CD4-positive, CD25-positive, alpha-beta regulatory T cell (primary cell): ENCODE measurements around the gene SOWAHA. TPM values are rescaled to one million over a fixed set of nuclear protein-coding genes. Genes with fewer than 3 reads are reported as not detected.
A peak's percentile ranks its signal among the peaks of the same experiment; 100 is the strongest.

Source experiments
- ATAC-seq, 2 donors: fragments of 150-1000 bp; cut with Tn5 transposase; one replicate each; pipeline ENCODE4 v1.10.0; 2021; ENCODE audit warnings: low read depth in 2 of 2, moderate number of reproducible peaks in 2 of 2, moderate library complexity in 1 of 2
- DNase-seq, 3 donors: peaks; one replicate each; pipeline versions ENCODE4 v3.0.0 to v3.0.0-alpha.2; 2012 to 2022; ENCODE audit warnings: mixed read lengths in 1 of 3
- H3K27ac ChIP-seq: one replicate; pipeline ENCODE4 v1.7.0; 2013; ENCODE audit warnings: mild to moderate bottlenecking, low read length; ENCODE audit not compliant: insufficient read depth, poor library complexity, severe bottlenecking
- H3K27me3 ChIP-seq: one replicate; pipeline ENCODE4 v1.7.0; 2013; ENCODE audit warnings: low read length; ENCODE audit not compliant: control insufficient read depth, insufficient read depth
- H3K36me3 ChIP-seq: one replicate; pipeline ENCODE4 v1.7.0; 2013; ENCODE audit warnings: mild to moderate bottlenecking, low read length, moderate library complexity; ENCODE audit not compliant: control insufficient read depth, insufficient read depth
- H3K4me1 ChIP-seq: 2 replicates; pipeline ENCODE4 v1.7.0; 2013; ENCODE audit warnings: mild to moderate bottlenecking, low read length; ENCODE audit not compliant: insufficient read depth, control insufficient read depth, poor library complexity, severe bottlenecking
- H3K4me3 ChIP-seq: one replicate; pipeline ENCODE4 v1.7.0; 2013; ENCODE audit warnings: low read depth, mild to moderate bottlenecking, low read length, moderate library complexity
- H3K9me3 ChIP-seq, 2 experiments: 1 replicate in 1 of 2; 2 replicates in 1 of 2; pipeline ENCODE4 v1.7.0; 2013; ENCODE audit warnings: low read length in 2 of 2, mild to moderate bottlenecking in 1 of 2, moderate library complexity in 1 of 2; ENCODE audit not compliant: control insufficient read depth in 2 of 2
- H3K27ac Mint-ChIP-seq, 3 donors: one replicate each; pipeline ENCODE4 v1.8.0; 2020 to 2022; ENCODE audit warnings: mild to moderate bottlenecking in 3 of 3, mixed read lengths in 3 of 3, moderate library complexity in 2 of 3
- H3K27me3 Mint-ChIP-seq: one replicate; pipeline ENCODE4 v1.8.0; 2022; ENCODE audit warnings: mild to moderate bottlenecking, mixed read lengths
- H3K36me3 Mint-ChIP-seq: one replicate; pipeline ENCODE4 v1.8.0; 2020; ENCODE audit warnings: mixed read lengths
- H3K4me1 Mint-ChIP-seq, 4 donors: one replicate each; pipeline ENCODE4 v1.8.0; 2020 to 2022; ENCODE audit warnings: mixed read lengths in 4 of 4, mild to moderate bottlenecking in 1 of 4
- H3K4me3 Mint-ChIP-seq, 4 donors: one replicate each; pipeline ENCODE4 v1.8.0; 2020 to 2022; ENCODE audit warnings: mild to moderate bottlenecking in 4 of 4, mixed read lengths in 4 of 4, moderate library complexity in 3 of 4
- H3K9me3 Mint-ChIP-seq, 7 donors: one replicate each; pipeline ENCODE4 v1.8.0; 2020 to 2022; ENCODE audit warnings: mixed read lengths in 7 of 7, mild to moderate bottlenecking in 3 of 7, moderate library complexity in 2 of 7
- polyA plus RNA-seq, 4 donors: library from polyadenylated mRNA; unstranded; fragments of 300-500 nt; fragmentation: Illumina TruSeq; gene quantifications; one replicate each; pipeline ENCODE4 v1.2.3, GENCODE V29; 2021
- total RNA-seq: library from RNA; stranded (reverse); gene quantifications from one replicate; pipeline ENCODE4 v1.2.3, GENCODE V29; 2022

The SOWAHA gene
- total and polyA plus RNA-seq, 5 donors from 2014 or later: not detected

- peaks cover 64% of the 10 kb centered on the region for H3K27me3 Mint-ChIP-seq
- peaks cover 0 to 3% (median 0%) of the 10 kb centered on the region in 4 donors for H3K4me1 Mint-ChIP-seq
- H3K4me1 ChIP-seq: no peaks in the 10 kb centered on the region
- H3K36me3 Mint-ChIP-seq: no peaks in the 10 kb centered on the region
- no peaks in the 10 kb centered on the region for H3K9me3 Mint-ChIP-seq
- H3K27ac ChIP-seq: no peak overlapping the region
- no peaks in the 10 kb centered on the region for H3K36me3 ChIP-seq
- DNase-seq (no peak), ATAC-seq (no peak)
- peaks cover 11% of the 10 kb centered on the region for H3K27me3 ChIP-seq
- no peak overlapping the region for H3K4me3 ChIP-seq
- H3K4me3 Mint-ChIP-seq: no peak overlapping the region
- no peaks in the 10 kb centered on the region for H3K9me3 ChIP-seq
- H3K27ac Mint-ChIP-seq: no peak overlapping the region
These were observed 23.9 kb upstream of the SOWAHA start for GRCh38 chr5:132788990-132789886.

- H3K27ac ChIP-seq: no peak overlapping the region
- H3K9me3 ChIP-seq: no peaks in the 10 kb centered on the region
- H3K36me3 ChIP-seq: no peaks in the 10 kb centered on the region
- Mint-ChIP-seq H3K27ac (peak overlapping the region in 1 of 3 donors; percentile 54), H3K9me3 (no peaks in the 10 kb centered on the region), H3K4me3 (peak overlapping the region in 1 of 4 donors; percentile 62), H3K36me3 (no peaks in the 10 kb centered on the region), H3K4me1 (no peaks in the 10 kb centered on the region), H3K27me3 (peaks cover 57% of the 10 kb centered on the region)
- ATAC-seq: no peak
- no peak overlapping the region for H3K4me3 ChIP-seq
- H3K4me1 ChIP-seq: no peaks in the 10 kb centered on the region
- DNase-seq: no peak
- H3K27me3 ChIP-seq: peaks cover 7% of the 10 kb centered on the region
These were observed 22.8 kb upstream of the SOWAHA start for GRCh38 chr5:132790201-132790865.

GRCh38 chr5:132791026-132791425 lies 22.1 kb upstream of the SOWAHA start:
- no peak overlapping the region for H3K27ac Mint-ChIP-seq

GRCh38 chr5:132797651-132798050 lies 15.5 kb upstream of the SOWAHA start:
- no peaks in the 10 kb centered on the region for H3K4me1 ChIP-seq
- Mint-ChIP-seq H3K27ac (no peak overlapping the region), H3K27me3 (peaks cover 51% of the 10 kb centered on the region), H3K9me3 (no peaks in the 10 kb centered on the region), H3K36me3 (no peaks in the 10 kb centered on the region), H3K4me3 (no peak overlapping the region), H3K4me1 (no peaks in the 10 kb centered on the region)
- H3K27ac ChIP-seq: no peak overlapping the region
- H3K9me3 ChIP-seq: no peaks in the 10 kb centered on the region
- no peak for DNase-seq
- peaks cover 25% of the 10 kb centered on the region for H3K27me3 ChIP-seq
- ATAC-seq: no peak
- no peaks in the 10 kb centered on the region for H3K36me3 ChIP-seq
- no peak overlapping the region for H3K4me3 ChIP-seq

More at GRCh38 chr5:132791026-132791425, 22.1 kb upstream of the SOWAHA start:
- H3K4me1 ChIP-seq: no peaks in the 10 kb centered on the region
- H3K9me3 Mint-ChIP-seq: no peaks in the 10 kb centered on the region
- H3K27ac ChIP-seq: no peak overlapping the region
- H3K4me1 Mint-ChIP-seq: no peaks in the 10 kb centered on the region
- no peak for ATAC-seq
- H3K4me3 ChIP-seq: no peak overlapping the region
- H3K27me3 ChIP-seq: peaks cover 5% of the 10 kb centered on the region
- peaks cover 51% of the 10 kb centered on the region for H3K27me3 Mint-ChIP-seq
- DNase-seq: no peak
- no peaks in the 10 kb centered on the region for H3K36me3 Mint-ChIP-seq
- no peaks in the 10 kb centered on the region for H3K36me3 ChIP-seq
- H3K4me3 Mint-ChIP-seq: no peak overlapping the region
- no peaks in the 10 kb centered on the region for H3K9me3 ChIP-seq

GRCh38 chr5:132799392-132799791 lies 13.7 kb upstream of the SOWAHA start:
- Mint-ChIP-seq H3K9me3 (peaks cover 0 to 2% (median 0%) of the 10 kb centered on the region in 7 donors), H3K27ac (no peak overlapping the region), H3K4me3 (no peak overlapping the region), H3K36me3 (no peaks in the 10 kb centered on the region), H3K27me3 (peaks cover 56% of the 10 kb centered on the region), H3K4me1 (peaks cover 0 to 4% (median 0%) of the 10 kb centered on the region in 4 donors)
- Histone ChIP-seq H3K9me3 (no peaks in the 10 kb centered on the region), H3K36me3 (no peaks in the 10 kb centered on the region), H3K27me3 (peaks cover 26% of the 10 kb centered on the region), H3K27ac (no peak overlapping the region), H3K4me3 (no peak overlapping the region), H3K4me1 (no peaks in the 10 kb centered on the region)
- ATAC-seq: no peak
- DNase-seq: no peak

- Mint-ChIP-seq H3K4me3 (no peak overlapping the region), H3K27ac (no peak overlapping the region), H3K36me3 (no peaks in the 10 kb centered on the region), H3K4me1 (peaks cover 0 to 4% (median 0%) of the 10 kb centered on the region in 4 donors), H3K9me3 (peaks cover 0 to 3% (median 0%) of the 10 kb centered on the region in 7 donors), H3K27me3 (peaks cover 64% of the 10 kb centered on the region)
- H3K9me3 ChIP-seq: no peaks in the 10 kb centered on the region
- no peak overlapping the region for H3K27ac ChIP-seq
- no peak for ATAC-seq
- H3K36me3 ChIP-seq: no peaks in the 10 kb centered on the region
- H3K27me3 ChIP-seq: peaks cover 26% of the 10 kb centered on the region
- no peak overlapping the region for H3K4me3 ChIP-seq
- no peak for DNase-seq
- H3K4me1 ChIP-seq: no peaks in the 10 kb centered on the region
These were observed 12.6 kb upstream of the SOWAHA start for GRCh38 chr5:132800545-132800944.

GRCh38 chr5:132802044-132802684 lies 10.9 kb upstream of the SOWAHA start:
- H3K4me1 ChIP-seq: no peaks in the 10 kb centered on the region
- no peak overlapping the region for H3K4me3 ChIP-seq
- Mint-ChIP-seq H3K36me3 (no peaks in the 10 kb centered on the region), H3K27ac (no peak overlapping the region), H3K27me3 (peaks cover 65% of the 10 kb centered on the region), H3K4me3 (no peak overlapping the region), H3K9me3 (peaks cover 0 to 3% (median 0%) of the 10 kb centered on the region in 7 donors), H3K4me1 (peaks cover 0 to 4% (median 0%) of the 10 kb centered on the region in 4 donors)
- no peak overlapping the region for H3K27ac ChIP-seq
- ATAC-seq: no peak
- H3K27me3 ChIP-seq: peaks cover 26% of the 10 kb centered on the region
- no peak for DNase-seq
- H3K36me3 ChIP-seq: no peaks in the 10 kb centered on the region
- H3K9me3 ChIP-seq: no peaks in the 10 kb centered on the region
